ENCODE data around the gene LCN1.

LCN1 gene

DNA sequence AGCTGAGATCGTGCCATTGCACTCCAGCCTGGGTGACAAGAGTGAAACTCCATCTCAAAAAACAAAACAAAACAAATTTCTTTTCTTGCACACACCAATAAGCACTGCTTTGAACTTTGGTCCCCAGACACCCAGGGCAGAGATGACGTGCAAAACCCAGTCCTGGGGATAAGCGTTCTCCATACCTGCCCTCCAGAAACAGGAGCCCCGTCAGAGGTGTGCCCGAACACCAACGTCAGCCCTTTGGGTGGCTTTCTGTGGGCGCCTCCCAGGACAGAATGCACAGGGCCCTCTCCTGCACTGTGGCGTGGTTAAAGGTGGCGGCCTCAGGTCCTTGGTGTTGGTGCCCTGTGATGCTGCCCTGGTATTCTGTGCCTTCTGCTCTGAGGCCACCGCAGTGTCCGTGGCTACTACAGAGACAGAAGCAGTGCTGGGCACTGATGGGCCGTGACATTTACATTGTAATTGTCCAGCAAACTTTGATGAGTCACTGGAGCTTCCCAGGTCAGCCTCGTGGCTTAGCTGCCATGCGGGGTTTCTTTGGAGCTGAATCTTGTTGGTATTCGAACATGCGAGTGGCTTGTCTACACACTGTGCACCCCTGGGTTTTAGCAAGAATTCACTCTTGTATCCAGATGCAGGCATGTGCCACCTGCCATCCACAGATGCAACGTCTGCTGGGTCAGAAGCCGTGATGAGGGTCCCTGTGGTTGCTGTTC lies 31.9 kb upstream of the LCN1 start:
- no peak for DNase-seq

DNA sequence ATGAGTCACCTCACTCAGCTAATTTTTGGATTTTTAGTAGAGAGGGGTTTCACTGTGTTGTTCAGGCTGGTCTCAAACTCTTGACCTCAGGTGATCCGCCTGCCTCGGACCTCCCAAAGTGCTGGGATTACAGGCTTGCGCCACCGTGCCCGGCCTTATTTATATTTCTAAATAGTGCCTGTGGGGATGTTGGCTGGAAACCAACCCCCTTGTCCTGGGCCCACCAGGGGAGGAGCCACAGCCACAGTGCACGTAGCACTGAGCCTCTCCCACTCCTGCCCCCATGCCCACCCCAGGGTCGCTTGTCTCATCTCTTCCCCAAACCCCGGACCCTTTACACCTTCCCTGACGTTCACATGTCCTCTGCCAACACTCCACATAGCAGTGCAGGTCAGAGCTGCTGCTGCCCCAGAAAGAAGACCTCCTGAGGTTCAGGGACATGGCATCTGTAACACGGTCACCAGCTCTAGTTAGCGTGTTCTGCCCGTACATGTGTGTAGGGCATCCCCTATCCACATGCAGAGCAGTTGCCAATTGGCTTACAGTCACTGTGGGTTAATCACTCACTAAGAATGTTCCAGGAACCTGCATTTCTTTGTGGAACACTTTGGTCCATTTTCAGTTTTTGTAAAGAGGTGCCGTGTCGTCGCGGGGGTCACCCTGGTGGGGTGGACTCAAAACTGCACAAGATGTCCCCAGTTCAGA lies 30.9 kb upstream of the LCN1 start:
- DNase-seq, result no peak

DNA sequence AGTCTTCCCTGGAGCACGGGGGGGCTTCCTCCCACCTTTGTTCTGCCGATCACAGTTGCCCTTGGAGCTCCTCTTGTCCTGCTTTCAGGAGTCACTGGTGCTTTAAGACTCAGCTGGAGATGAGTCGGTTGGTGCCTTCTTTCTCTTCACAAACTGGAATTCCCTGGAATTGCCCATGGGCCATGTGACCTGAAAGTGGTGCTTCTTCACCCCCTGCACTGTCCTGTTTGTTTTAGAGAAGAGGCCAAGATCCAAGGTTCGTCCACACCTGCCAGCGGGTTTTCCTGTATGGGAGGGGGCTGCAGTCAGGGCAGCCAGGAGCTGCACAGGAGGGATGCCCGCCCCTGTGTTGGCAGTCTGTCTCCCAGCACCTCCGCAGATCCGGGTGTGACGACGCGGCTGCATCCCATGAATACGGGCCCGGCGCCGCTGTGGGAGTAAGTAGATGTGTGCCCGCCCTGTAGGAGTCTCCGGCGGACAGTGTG lies 30.2 kb upstream of the LCN1 start:
- DNase-seq, result no peak

DNA sequence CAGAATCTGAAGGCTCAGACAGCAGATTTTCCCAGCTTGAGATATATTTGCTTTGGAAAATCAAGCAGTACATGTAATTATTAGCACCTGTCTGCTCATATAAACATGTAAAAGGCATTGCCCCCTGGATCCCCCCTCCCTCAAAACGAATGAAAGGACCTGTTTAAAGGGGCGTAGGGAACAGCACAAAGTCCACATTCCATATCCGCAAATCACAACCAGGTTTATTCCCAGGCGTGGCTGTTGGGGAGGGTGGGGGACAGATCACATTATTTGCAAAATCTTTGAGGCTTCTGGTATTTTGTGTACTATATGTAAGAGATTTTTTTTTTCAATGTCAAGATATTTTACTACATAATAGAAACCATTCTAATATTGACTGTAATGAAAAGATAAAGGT lies 29.5 kb upstream of the LCN1 start:
- no peak for DNase-seq

DNA sequence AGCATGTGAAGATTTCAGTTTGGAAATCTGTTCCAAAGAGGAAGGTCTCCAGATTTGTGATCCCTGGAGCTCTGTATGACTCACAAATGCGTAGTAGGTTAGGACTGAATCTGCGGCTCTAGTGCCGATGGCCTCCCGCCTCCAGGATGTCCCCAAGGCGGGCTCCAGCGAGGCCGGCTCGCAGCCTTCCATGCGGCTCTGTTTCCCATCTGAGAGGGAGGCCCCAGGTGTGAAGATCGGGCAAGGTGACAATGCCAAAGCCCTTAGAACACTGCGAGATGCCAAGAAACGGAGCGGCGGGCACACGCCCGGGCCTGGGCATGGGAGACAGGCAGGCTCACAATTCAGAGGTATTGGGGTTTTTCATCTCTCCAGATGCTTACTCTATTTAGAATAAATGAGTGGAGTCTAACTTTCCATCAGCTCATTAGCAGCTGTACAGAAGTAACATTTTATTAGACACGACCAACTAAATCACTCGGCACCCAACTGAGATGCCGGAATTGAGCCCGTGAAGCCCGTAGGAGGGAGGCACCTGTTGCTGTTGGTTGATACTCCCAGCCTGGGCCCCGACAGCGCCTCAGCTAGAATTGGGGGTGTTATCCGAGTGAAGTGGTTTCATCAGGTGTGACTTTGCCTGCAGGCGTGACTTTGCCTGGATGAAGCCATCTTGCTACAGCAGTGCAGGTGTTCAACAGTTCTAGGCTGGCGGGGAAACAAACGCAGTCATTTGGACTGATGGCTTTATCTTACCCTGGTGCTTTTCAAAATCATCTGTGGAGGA lies 28.2 kb upstream of the LCN1 start:
- no peak for DNase-seq

DNA sequence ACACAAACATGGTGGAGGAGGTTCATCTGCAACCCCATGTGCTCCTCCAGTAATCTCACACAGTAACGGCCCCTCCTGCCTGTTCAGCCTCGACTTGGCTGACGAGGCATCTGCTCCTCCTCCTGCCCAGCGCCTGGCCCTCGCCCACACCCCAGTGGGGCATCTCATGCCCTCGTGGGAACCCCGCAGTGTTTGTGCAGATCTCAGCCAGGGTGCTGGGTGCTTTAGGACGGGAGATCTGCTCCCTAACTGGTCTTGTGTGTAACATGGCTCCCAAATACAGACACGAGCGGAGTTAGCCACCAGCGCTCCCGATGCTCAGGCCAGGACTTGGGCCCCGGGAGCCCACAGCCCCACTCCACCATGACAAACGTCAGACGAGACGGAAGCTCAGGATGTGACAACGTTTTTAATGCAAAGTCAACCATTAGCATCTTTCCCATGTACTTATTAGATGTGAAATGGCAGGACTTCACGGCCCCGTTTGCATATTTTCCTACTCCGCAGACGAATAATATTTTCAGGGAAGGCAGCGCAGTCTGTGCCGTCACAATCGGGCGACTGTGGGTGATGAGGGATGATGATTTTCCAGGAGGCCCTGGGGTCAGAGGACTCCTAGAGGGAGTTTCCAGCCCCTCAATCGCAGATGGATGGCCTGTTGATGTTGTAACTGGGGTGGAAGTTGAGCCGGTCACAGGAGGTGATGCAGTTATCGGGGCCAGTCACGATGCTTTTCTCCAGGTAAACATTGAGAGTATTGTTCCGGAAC lies 26.3 kb upstream of the LCN1 start:
- no peak for DNase-seq

DNA sequence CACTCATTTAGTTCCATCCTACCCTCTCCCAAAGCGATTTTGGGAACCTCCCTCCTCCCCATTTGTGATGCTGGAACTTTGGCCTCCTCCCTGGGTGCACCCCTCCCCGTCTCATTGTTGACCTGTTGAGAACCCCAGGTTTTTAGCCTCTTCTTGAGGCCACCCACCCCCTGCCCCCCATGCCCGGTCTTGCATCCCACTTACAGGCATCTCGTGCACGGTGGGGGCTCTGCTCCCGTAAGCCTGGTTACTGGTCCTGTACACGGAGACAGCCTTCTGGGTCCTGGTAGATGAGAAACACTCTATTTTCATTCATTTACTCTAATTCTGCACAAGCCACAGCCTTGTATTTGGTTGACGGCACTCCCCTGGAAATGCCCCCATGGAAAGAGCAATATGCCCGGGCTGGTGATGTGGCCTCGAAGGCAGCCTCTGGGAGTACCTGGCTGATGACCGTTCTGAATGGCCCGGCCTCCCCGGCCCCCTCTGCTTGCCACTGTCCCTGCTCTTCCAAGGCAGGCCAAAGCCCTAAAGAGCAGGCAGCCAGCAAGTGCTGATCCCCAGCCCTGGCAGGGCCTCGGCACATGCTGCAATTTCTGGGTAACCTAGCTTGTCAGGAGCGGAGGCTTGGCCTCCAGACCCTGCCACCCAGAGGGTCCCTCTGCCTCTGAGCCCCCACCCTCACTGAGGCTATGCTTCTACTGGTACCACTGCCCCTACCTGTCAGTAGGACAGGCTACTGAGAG lies 22.7 kb upstream of the LCN1 start:
- DNase-seq, result no peak

DNA sequence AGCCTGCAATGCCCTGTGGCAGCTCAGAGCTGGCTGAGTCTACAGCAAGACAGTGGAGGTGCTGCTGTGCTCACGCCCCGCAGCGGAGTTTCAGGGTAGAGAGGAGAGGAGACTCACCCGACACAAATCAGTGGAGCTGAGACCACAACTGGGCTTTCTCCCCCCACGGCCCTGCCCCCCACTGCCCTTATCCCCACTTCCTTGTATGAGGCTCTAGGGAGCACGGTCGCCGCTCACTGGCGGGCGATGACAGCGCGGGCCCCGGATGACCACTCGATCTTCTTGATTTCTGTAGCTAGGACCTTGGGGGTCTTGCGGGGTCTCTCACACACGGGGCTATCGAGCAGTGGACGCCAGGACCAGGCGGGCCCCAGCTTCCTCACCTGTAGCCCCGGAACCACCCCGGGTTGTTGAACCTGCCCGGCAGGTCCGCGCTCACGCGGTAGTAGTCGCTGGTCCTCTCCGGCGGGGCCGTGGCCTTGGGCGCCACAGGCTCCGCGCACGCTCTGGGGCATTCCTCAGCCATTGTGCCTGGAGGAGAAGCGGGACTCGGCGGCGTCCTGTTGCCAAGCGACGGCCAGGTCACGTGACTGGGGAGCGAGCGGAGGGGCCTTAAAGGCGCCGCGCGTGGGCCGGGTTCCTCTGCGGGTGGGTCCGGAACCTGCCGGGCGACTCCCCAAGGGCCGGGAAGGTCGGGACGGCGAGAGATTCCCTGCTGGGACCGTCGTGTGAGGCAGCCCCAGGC lies 21.7 kb upstream of the LCN1 start:
- peak; percentile 96 for DNase-seq

DNA sequence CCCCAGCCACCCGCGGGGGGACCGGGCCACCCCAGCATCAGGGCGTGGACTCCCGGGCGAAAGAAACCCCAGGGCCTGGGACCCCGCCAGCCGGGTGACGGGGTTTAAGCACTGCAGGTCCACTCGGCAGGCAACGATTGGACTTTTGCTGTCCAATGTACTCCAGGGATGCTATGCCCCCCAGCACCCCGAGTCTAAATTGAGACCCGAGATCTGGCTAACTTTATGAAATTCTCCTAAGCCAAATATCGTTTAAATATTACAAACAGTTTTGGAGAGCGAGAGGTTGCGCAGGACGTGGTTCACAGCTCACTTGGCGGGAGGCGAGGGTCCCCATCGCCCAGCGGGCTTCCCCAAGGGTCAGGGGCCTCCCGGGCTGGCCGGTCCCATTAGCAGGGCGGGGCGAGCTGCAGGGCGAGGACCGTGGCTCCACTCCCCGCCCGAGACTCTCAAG lies 21.1 kb upstream of the LCN1 start:
- no peak for DNase-seq

DNA sequence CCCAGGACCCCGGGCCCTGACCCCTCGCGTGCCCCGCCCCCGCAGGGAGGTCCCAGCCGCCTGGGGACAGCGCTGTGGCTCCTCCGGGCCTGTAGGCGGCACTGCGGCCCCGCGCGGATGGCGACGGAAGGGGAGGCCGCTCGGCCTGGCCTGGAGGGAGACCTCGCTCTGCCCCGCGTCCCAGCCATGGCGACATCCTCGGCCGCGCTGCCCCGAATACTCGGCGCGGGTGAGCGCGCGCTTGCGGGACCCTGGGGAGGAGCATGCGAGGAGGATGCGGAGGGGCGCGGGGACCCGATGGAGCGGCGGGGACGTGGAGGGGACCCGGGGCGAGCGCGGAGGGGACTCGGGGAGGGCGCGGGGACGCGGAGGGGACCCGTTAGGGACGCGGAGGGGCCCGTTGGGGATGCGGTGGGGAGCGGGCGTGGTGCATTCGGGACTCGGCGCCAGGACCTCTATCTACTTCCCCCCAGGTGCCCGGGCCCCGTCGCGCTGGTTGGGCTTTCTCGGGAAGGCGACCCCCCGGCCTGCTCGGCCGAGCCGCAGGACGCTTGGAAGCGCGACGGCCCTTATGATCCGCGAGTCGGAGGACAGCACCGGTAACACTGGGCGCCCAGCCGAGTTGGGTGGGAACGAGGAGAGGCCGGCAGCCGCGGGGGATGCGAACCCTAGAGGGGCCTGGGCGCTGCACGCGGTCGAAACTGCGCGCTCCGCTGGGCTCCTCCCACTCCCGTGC lies 20.5 kb upstream of the LCN1 start, which contains the start of gene MRPS2:
Gene MRPS2 (plus strand): TSS at position 158 of the 736 bp plus-strand sequence. CDS start 29 bp downstream, at position 187.
- DNase-seq, result peak; percentile 95

DNA sequence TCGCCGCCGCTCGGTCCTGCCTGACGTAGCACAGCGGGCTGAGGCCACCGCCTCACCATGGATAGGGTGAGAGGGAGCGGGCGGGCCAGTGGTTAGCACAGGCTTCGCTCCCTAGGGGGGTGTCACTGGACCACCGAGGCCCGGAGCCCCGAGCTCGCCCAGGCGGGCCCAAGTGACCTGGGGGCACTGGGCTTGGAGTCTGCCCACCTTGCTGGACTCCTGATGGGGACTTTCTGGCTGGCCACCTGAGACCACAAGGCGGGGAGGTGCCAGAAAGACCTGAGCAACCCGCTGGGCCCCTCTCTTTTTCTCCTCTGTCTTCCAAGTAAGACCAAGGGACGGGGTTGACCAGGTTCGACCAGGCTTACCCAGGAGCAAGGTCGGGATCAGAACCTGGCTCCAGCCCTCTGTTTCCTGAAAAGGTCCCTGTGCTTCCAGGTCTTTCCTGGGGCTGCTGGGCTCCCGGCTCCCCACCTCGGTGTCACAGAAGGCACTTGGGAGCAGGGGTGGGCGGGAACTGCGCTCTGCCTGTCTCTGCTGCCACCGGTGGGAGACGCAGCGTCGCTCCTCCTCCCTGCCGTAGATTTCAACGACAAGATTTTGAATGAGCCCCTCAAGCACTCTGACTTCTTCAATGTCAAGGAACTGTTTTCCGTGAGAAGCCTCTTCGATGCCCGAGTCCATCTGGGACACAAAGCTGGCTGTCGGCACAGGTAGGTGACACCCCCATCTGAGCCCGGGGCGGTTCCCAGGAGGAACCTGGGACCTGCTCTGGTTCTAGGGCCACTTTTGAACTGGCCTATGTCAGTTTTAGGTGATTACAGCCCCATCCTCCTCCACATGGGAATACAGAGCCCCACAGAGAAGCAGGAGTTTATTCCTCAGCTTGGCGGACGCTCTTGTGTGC lies 19.7 kb upstream of the LCN1 start:
- no peak for DNase-seq

DNA sequence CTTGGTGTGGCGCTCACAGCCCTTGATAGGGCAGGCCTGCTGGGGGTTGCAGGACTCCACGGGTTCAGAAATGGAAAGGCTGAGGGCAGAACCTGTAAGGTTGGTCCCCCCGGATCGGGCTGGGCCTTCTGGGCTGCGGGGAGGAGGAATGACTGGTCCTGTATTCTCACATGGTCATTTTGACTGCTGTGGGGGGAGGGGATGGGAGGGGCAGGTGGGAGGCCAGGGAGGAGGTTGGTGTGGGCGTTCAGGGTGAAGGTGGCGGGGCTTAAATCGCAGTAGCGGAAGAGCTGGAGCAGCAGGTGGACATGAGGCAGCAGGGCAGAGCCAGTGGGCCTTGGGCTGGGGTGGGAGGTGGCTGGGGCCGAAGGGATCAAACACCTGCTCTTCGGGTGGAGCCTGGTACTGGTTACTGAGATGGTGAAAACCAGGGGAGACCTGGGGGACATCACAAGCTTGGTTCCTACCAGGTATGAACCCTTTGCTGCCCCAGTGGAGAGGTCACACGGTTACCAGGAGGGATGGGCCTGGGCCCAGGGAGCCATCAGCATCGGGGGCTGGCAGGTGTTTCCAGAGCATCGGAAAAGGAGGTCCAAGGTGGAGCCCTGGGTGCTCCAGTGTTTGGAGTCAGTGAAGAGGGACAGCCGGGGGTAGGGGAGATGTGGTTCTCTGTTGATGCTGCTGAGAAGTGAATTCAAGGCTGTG lies 18.9 kb upstream of the LCN1 start:
- DNase-seq, result no peak

DNA sequence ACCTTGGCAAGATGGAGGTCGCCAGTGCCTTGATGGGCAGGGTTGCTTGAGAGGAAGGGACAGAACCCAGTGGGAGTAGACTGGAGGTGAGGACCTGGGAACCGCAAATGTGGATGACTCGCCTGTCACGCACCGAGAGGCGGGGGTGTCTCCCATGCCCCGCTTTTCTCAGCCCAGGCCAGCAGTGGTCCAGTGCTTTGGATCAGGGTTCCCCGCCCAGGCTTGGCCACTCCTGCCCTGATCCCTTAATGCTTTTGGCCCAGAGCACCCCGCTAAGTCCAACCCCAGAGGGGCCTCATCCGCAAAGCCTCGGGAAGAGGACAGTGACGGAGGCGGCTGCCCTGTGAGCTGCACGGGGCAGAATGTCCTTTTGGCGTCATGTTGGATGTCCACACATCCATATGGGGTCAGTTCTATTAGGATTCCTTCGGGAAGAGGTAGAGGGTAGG lies 18.3 kb upstream of the LCN1 start:
- DNase-seq, result no peak

DNA sequence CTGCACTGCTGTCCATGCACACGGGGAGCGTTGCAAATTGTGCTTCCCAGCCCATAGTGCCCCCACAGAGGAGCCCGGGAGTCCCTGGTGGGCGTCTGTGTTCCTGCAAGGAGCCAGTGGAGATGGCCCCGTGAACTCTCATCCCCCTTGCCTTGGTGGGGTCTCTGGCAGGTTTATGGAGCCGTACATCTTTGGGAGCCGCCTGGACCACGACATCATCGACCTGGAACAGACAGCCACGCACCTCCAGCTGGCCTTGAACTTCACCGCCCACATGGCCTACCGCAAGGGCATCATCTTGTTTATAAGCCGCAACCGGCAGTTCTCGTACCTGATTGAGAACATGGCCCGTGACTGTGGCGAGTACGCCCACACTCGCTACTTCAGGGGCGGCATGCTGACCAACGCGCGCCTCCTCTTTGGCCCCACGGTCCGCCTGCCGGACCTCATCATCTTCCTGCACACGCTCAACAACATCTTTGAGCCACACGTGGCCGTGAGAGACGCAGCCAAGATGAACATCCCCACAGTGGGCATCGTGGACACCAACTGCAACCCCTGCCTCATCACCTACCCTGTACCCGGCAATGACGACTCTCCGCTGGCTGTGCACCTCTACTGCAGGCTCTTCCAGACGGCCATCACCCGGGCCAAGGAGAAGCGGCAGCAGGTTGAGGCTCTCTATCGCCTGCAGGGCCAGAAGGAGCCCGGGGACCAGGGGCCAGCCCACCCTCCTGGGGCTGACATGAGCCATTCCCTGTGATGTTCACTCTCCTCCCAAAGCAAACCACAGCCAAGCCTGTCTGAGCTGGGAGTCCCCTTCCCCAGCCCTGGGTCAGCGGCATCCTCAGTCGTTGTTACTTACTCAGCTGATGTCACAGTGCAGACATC lies 17.6 kb upstream of the LCN1 start:
- no peak for DNase-seq

DNA sequence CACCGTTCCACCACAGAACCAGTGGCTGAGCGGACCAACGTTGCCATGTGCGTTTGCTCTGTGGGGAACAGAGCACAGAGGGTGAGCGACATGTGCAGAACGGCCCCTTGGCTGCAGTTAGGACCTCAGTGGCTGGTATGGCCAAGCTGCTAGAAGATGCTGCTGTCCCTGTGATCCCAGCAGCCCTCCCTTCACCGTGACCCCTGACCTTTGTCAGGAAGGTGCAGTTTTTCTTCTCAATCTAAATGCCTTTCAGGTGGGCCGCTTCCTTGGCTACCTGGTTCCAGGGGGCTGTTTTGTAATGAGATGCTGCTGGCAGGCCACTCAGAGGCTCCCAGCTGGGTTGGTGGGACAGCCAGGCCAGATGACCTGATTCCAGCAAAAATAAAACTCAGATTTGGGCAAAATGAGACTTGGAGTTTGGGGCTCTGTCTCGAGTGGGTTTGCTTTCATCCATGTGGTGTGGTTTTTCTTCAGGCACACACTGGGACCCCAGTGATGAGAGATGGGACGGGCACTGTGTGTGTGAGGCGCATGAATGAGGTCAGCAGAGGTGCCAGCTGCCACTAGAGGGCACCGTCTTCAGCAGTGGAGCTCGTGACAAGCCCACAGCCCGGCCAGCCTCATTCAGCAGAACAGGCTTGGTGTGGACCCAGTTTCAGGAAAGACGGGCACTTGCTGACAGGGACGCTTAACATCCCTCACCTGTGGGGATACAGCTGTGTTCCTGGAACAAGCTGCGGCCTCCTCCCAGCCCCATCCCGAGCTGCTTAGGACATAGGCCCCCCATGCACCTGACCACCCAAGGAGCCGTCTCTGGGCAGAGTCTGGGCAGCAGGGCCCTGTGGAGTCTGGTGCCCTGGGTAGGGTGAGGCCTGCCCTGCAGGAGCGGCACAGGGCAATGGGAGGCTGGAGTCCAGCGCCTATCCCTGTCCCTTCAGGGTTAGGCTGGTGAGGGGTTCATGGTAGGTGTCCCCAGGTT lies 16.7 kb upstream of the LCN1 start:
- peak; percentile 84 for DNase-seq
